WERI-Rb-1 (cell line): Measurements from ENCODE around the gene COX7A1.

ENCODE experiments used
- DNase-seq: peaks from one replicate; pipeline ENCODE4 v3.0.0-alpha.2; 2020
- H3K27ac ChIP-seq: fragments of 250-450 bp; sonication (Bioruptor Pico); 2 replicates; pipeline ENCODE4 v1.5.1; 2020; ENCODE audit warnings: mild to moderate bottlenecking, moderate library complexity
- H3K27me3 ChIP-seq: fragments of 250-450 bp; sonication (Bioruptor Pico); 2 replicates; pipeline ENCODE4 v1.5.1; 2021; ENCODE audit warnings: mild to moderate bottlenecking, low read depth, moderate library complexity; ENCODE audit not compliant: insufficient read depth, severe bottlenecking
- H3K36me3 ChIP-seq: fragments of 250-450 bp; sonication (Bioruptor Pico); 2 replicates; pipeline ENCODE4 v1.5.1; 2020; ENCODE audit warnings: mild to moderate bottlenecking, moderate library complexity
- H3K4me3 ChIP-seq: 2 replicates; pipeline ENCODE4 v1.5.1; 2011; ENCODE audit warnings: low read depth, mild to moderate bottlenecking, control low read depth, low read length
- H3K9me3 ChIP-seq: fragments of 250-450 bp; sonication (Bioruptor Pico); 2 replicates; pipeline ENCODE4 v1.5.1; 2021; ENCODE audit warnings: mild to moderate bottlenecking, moderate library complexity; ENCODE audit not compliant: severe bottlenecking
- TF ChIP-seq, protein P1 (sequence below): IDR thresholded peaks from 2 replicates; pipeline ENCODE4 v1.5.1; 2011; ENCODE audit warnings: low read depth, mild to moderate bottlenecking, control low read depth, inconsistent platforms, low read length

COX7A1 gene

DNA sequence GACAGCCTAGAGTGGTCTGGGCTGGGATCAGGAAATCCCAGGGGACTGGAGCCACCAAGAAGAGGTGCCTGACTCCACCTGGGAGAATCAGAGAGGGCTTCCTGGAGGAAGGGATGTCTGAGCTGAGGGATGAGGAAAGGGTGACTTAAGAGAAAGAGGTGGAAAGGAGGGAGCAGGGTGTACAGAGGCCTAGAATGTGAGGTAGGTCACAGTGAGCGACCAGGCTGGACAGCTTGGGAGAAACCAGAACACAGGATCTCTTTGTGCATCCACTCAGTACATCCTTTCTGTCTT, 36.0 kb downstream of the COX7A1 start:
- Histone ChIP-seq H3K27ac (no peak overlapping the region), H3K4me3 (peak overlapping the region; percentile 91), H3K36me3 (peaks cover 59% of the 10 kb centered on the region), H3K9me3 (no peaks in the 10 kb centered on the region), H3K27me3 (no peaks in the 10 kb centered on the region)
- DNase-seq, result no peak
- TF ChIP-seq, protein P1, sequence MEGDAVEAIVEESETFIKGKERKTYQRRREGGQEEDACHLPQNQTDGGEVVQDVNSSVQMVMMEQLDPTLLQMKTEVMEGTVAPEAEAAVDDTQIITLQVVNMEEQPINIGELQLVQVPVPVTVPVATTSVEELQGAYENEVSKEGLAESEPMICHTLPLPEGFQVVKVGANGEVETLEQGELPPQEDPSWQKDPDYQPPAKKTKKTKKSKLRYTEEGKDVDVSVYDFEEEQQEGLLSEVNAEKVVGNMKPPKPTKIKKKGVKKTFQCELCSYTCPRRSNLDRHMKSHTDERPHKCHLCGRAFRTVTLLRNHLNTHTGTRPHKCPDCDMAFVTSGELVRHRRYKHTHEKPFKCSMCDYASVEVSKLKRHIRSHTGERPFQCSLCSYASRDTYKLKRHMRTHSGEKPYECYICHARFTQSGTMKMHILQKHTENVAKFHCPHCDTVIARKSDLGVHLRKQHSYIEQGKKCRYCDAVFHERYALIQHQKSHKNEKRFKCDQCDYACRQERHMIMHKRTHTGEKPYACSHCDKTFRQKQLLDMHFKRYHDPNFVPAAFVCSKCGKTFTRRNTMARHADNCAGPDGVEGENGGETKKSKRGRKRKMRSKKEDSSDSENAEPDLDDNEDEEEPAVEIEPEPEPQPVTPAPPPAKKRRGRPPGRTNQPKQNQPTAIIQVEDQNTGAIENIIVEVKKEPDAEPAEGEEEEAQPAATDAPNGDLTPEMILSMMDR, result no peak

GRCh38 chr19:36115453-36116343, 36.5 kb downstream of the COX7A1 start, which contains the start of gene TBCB:
TSS of gene TBCB (plus strand) at chr19:36115468. CDS start at chr19:36115561, 93 bp downstream.
- no peak for DNase-seq
- Histone ChIP-seq H3K4me3 (peak within 1 kb of the TSS; percentile 91), H3K27me3 (no peaks in the 10 kb centered on the region), H3K27ac (peak within 1 kb of the TSS; percentile 84), H3K9me3 (no peaks in the 10 kb centered on the region), H3K36me3 (peaks cover 62% of the 10 kb centered on the region)
- TF ChIP-seq, protein P1, result no peak

GRCh38 chr19:36114721-36115452, 37.4 kb downstream of the COX7A1 start, which contains the start of gene POLR2I:
TSS of gene POLR2I (minus strand) at chr19:36114875. CDS start at chr19:36114856, 19 bp downstream.
- peak within 1 kb of the TSS; percentile 91 for H3K4me3 ChIP-seq
- no peaks in the 10 kb centered on the region for H3K27me3 ChIP-seq
- DNase-seq, result peak; percentile 99
- H3K36me3 ChIP-seq, result peaks cover 60% of the 10 kb centered on the region
- TF ChIP-seq, protein P1, result no peak
- peak within 1 kb of the TSS; percentile 84 for H3K27ac ChIP-seq
- H3K9me3 ChIP-seq, result no peaks in the 10 kb centered on the region

DNA sequence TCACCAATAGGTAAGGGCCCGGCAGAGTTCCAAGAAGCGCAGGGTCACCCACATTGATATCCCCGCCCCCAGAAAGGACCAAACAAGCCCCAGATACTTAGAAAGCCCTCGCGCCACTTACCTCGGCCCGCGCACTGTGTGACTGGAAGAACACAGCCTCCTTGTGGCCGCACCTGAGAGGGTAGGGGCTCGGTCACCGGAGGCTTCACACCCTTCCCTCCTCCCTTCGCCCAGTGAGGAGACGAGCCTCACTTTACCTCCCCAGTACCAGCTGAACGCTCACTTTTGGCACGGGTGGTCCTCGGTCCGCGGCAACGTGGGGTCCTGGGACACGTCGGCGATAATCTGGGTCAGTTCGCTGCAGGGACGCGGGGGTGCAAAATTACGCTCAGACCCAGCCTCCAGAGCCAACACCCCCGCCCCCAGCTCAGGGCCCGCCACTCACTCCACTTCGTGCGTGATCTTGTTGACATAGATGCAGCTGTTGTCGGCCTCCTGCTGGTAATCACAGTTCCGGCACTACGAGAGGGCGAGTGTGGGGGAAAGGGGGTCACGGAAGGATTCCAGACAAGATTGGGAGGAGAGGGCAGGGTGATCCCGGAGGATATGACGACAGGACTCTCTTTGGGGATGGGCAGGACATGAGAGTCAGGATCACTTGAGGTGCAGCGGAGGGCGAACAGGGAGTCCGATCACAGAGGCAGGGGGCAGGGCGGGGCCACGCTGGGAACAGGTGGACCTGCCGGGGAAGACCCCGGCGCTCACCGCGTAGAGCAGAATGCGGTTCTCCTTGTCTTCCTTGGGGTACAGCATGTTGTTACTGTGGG, 38.1 kb downstream of the COX7A1 start:
- peak; percentile 50 for DNase-seq
- H3K9me3 ChIP-seq, result no peaks in the 10 kb centered on the region
- TF ChIP-seq, protein P1, result peak; percentile 18; the same call in 1 of the 2 replicates
- H3K27ac ChIP-seq, result peak overlapping the region; percentile 84
- peak overlapping the region; percentile 91 for H3K4me3 ChIP-seq
- peaks cover 56% of the 10 kb centered on the region for H3K36me3 ChIP-seq
- no peaks in the 10 kb centered on the region for H3K27me3 ChIP-seq

GRCh38 chr19:36113425-36113824, 38.8 kb downstream of the COX7A1 start:
- no peak for DNase-seq
- H3K4me3 ChIP-seq, result peak overlapping the region; percentile 91
- H3K27ac ChIP-seq, result peak overlapping the region; percentile 84
- peaks cover 52% of the 10 kb centered on the region for H3K36me3 ChIP-seq
- TF ChIP-seq, protein P1, result no peak
- H3K27me3 ChIP-seq, result no peaks in the 10 kb centered on the region
- no peaks in the 10 kb centered on the region for H3K9me3 ChIP-seq
